H4 (cell line): ENCODE results near the gene WDR62. TPM values are rescaled to one million over a fixed set of nuclear protein-coding genes. Genes with fewer than 3 reads are reported as not detected.
A peak's percentile ranks its signal among the peaks of the same experiment; 100 is the strongest.

Experiments used
- DNase-seq: peaks from one replicate; pipeline ENCODE4 v3.0.0-alpha.2; 2015; ENCODE audit warnings: low spot score
- total RNA-seq: library from RNA; depleted of rRNA; stranded (reverse); fragments of >200 nt; shearing (Covaris generic); gene quantifications from 2 replicates; pipeline ENCODE4 v1.2.3, GENCODE V29; 2014; rRNA removed

WDR62 gene
- total RNA-seq, 1 experiment from 2014 or later, result 21.9 TPM

GRCh38 chr19:36140304-36141038, 85.8 kb downstream of the WDR62 start:
- peak; percentile 74 for DNase-seq

DNA sequence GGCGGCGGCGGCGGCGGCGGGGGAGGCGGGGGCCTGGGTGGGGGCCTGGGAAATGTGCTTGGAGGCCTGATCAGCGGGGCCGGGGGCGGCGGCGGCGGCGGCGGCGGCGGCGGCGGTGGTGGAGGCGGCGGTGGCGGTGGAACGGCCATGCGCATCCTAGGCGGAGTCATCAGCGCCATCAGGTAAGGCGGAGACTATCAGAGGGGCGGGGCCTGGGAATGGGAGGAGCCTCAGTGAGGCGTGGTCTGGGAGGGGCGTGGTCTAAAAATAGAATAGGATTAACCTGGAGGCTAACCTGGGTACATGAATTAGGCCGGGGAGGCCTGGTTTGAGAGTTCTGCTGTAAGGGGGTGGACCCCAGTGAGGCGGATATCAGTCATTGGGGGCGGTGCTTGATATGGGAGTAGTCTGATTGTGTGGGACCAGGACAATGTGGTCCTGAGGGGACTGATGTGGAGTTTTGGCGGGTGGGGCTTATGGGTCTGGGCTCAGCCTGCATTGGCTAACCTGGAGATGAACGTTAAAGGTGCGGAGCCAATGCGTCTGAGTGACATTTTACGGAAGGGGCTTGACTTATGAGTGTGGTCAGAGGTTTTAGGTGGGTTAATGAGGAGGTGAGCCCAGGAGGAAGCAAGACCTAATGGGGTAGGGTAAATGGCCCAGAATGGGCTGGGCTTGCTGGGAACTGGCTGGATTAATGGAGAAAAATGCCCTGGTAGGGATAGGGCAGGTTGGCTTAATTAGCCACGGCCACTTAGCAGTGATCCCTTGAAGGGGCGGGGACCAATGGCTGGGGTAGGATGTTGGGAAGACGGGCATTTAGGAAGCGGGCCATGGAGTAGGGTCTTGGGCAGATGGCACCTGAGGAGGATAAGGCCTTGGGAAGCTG, 86.6 kb downstream of the WDR62 start:
- peak; percentile 86 for DNase-seq

- DNase-seq, result no peak
Observed at GRCh38 chr19:36142046-36142445, 87.3 kb downstream of the WDR62 start.

- no peak for DNase-seq
Observed at GRCh38 chr19:36142496-36142895, 87.8 kb downstream of the WDR62 start.

GRCh38 chr19:36144624-36145023, 89.9 kb downstream of the WDR62 start:
- no peak for DNase-seq

- DNase-seq, result no peak
Observed at GRCh38 chr19:36149673-36150406, 95.1 kb downstream of the WDR62 start.

- DNase-seq, result no peak
Observed at GRCh38 chr19:36150586-36150985, 95.9 kb downstream of the WDR62 start.

DNA sequence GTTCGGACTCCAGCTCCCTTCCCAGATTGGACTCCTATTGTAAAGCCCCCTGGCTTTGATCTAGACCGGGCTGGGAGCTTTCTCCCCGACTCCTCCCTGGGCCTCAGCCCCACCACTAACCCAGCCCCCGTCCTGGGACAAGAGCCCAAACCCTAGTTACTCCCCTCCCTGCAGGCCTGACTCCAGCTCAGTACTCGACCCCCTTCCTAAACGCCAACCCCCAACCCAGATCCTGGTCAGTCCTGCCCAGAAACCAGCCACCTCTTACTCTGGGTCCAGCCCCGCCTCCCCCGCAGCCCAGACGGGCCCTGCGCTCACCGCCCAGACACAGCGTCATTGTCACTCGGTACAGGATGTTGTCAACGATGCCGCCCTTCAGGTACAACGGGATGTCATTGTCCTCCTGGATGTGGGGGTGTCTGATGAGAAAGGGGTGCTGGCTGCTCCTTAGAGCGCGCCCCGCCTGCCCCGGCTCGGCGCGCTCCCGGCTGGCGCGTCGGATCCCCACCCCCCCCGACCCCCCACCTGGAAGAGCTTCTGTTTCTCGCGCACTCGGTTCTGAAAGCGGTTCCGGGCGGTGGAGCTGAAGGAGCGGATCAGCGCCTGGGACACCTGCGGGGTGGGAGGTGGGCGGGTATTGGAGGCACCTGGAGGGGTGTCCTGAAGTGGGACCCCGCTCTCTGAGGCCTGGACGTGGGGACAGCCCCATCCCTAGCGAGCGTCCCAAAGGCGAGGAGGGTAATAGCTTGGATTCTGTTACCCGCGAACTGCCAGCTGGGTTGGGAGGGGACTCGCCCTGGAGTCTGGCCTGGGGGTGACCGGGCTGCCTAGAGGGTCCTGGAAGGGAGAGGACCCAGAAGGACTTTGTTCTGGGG, 96.7 kb downstream of the WDR62 start:
- DNase-seq, result no peak

- DNase-seq, result no peak
Observed at GRCh38 chr19:36152019-36152351, 97.3 kb downstream of the WDR62 start.

DNA sequence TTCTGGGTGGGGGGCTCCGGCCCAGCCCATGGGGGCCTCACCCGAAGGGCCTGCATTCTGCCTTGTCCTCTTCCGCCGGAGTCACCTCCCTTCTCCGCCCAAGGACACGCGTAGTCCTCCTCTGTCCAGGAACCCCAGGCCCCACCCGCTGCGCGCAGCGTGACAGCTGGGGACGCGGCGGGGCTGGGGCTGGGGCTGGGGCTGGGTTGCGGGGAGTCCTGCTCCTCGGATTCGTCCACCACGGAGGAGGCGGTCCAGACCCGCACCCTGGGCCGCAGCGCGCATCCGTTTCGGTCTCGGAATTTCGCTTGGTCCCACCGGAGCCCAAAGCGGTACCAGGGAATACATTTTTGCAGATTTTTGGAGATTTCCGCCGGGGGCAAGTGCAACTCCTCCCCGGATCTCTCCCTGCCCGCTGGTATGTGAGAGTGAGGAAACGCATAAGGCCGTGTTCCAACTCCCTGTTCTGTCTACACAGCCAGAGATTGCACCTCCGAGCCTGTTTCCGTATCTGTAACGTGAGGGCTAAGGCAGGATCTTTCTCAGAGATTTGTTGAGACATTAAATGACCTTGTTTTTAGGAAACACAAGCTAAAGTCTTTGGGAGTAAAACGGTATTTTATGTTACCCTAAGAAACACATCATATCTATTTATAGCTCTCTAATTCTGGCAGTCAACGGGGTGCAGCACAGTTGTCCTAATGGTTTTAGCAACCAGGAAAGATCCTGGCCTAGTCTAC, 97.8 kb downstream of the WDR62 start, which contains the start of gene COX7A1:
Gene COX7A1 (minus strand): TSS at position 96 of the 740 bp plus-strand sequence. CDS start 40 bp downstream, at position 56.
- no peak for DNase-seq

DNA sequence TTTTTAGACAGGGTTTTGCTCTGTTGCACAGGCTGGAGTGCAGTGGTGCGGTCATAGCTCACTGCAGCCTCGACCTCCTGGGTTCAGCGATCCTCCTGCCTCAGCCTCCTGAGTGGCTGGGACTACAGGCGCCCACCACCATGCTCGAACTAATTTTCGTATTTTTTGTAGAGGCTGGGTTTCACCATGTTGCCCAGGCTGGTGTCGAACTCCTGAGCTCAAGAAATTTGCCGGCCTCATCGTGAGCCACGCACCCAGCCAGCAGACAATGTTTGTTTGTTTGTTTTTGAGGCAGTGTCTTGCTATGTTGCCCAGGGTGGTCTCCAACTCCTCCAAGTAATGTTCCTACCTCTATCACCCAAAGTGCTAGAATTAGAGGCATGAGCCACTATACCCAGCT, 98.4 kb downstream of the WDR62 start:
- no peak for DNase-seq

Other genes starting within 250 kb of the WDR62 start
- gene PRODH2, start 242.1 kb upstream of the WDR62 start, total RNA-seq, result not detected in 2 replicates
- gene NPHS1, start 202.4 kb upstream of the WDR62 start, total RNA-seq, result not detected in 2 replicates
- 0.08 and 0.19 TPM in 2 replicates for gene KIRREL2, start 198.0 kb upstream of the WDR62 start, total RNA-seq
- 28.7 and 45.8 TPM in 2 replicates for gene APLP1, start 186.3 kb upstream of the WDR62 start, total RNA-seq
- 1.4 and 1.8 TPM in 2 replicates for gene NFKBID, start 154.4 kb upstream of the WDR62 start, total RNA-seq
- gene HCST, start 152.4 kb upstream of the WDR62 start, total RNA-seq, result not detected in 2 replicates
- not detected in 2 replicates for gene TYROBP, start 146.6 kb upstream of the WDR62 start, total RNA-seq
- 4.6 and 5.6 TPM in 2 replicates for gene LRFN3, start 118.5 kb upstream of the WDR62 start, total RNA-seq
- gene SDHAF1, start 59.7 kb upstream of the WDR62 start, total RNA-seq, result 40.4 and 61.9 TPM in 2 replicates
- gene SYNE4, start 46.1 kb upstream of the WDR62 start, total RNA-seq, result 0.60 and 0.94 TPM in 2 replicates
- 47.7 and 63.7 TPM in 2 replicates for gene ALKBH6, start 40.7 kb upstream of the WDR62 start, total RNA-seq
- gene CLIP3, start 22.0 kb upstream of the WDR62 start, total RNA-seq, result 1.9 and 3.8 TPM in 2 replicates
- 1.9 and 6.3 TPM in 2 replicates for gene THAP8, start 612 bp upstream of the WDR62 start, total RNA-seq
- gene OVOL3, start 56.2 kb downstream of the WDR62 start, total RNA-seq, result not detected in 2 replicates
- 192 and 193 TPM in 2 replicates for gene POLR2I, start 60.0 kb downstream of the WDR62 start, total RNA-seq
- gene TBCB, start 60.6 kb downstream of the WDR62 start, total RNA-seq, result 509 and 536 TPM in 2 replicates
- 462 and 482 TPM in 2 replicates for gene CAPNS1, start 85.2 kb downstream of the WDR62 start, total RNA-seq
- not detected in 2 replicates for gene COX7A1, start 97.5 kb downstream of the WDR62 start, total RNA-seq
- 1.4 and 3.8 TPM in 2 replicates for gene ZNF565, start 159.8 kb downstream of the WDR62 start, total RNA-seq
- gene ZNF146, start 160.2 kb downstream of the WDR62 start, total RNA-seq, result 111 and 163 TPM in 2 replicates